Right atrium auricular region (tissue), 2 donors: ENCODE results near the gene SPACA9. TPM values are rescaled to one million over a fixed set of nuclear protein-coding genes. Genes with fewer than 3 reads are reported as not detected.

ENCODE experiments used
- DNase-seq: peaks from one replicate; pipeline ENCODE4 v3.0.0-alpha.2; 2019; ENCODE audit warnings: low spot score
- H3K27ac ChIP-seq, 2 donors: fragments of 200-600 bp; sonication (generic); 1 replicate in 1 of 2; 2 replicates in 1 of 2; pipeline ENCODE4 v1.5.1; 2016 to 2019
- H3K27me3 ChIP-seq, 2 donors: fragments of 200-600 bp; sonication (generic); one replicate each; pipeline versions ENCODE4 v1.5.1 to v1.6.0; 2017 to 2019
- H3K36me3 ChIP-seq: fragments of 200-600 bp; sonication (generic); one replicate; pipeline ENCODE4 v1.5.1; 2016
- H3K4me1 ChIP-seq, 2 donors: fragments of 200-600 bp; sonication (generic); one replicate each; pipeline versions ENCODE4 v1.5.1 to v1.6.0; 2017 to 2019
- H3K4me3 ChIP-seq, 2 donors: fragments of 200-600 bp; sonication (generic); 1 replicate in 1 of 2; 2 replicates in 1 of 2; pipeline ENCODE4 v1.5.1; 2017 to 2019; ENCODE audit warnings: mild to moderate bottlenecking in 1 of 2, moderate library complexity in 1 of 2
- H3K9me3 ChIP-seq, 2 donors: fragments of 200-600 bp; sonication (generic); one replicate each; pipeline ENCODE4 v1.5.1; 2019
- CTCF ChIP-seq, 2 donors: fragments of 200-600 bp; sonication (generic); IDR thresholded peaks; one replicate each; pipeline ENCODE4 v1.5.1; 2019; ENCODE audit warnings: antibody characterized with exemption in 2 of 2
- total RNA-seq, 2 donors: library from RNA; depleted of rRNA; stranded (reverse); fragments of >200 nt; gene quantifications; one replicate each; pipeline ENCODE4 v1.1.0, GENCODE V29; 2016

The SPACA9 gene
- 10 to 100 TPM in 1 of 2 donors, 1 to 10 TPM in 1; 8.1 to 17.1 TPM for total RNA-seq

GRCh38 chr9:132878695-132879456, at the start of gene SPACA9:
Gene SPACA9 (plus strand): TSS chr9:132878898. CDS start chr9:132883948, 5,050 bp downstream.
- peak within 1 kb of the TSS; percentile 85 to 89 for H3K27ac ChIP-seq
- no peaks in the 10 kb centered on the region for H3K27me3 ChIP-seq
- no peaks in the 10 kb centered on the region for H3K36me3 ChIP-seq
- peak within 1 kb of the TSS; percentile 93 to 94 for H3K4me3 ChIP-seq
- no peak for TF ChIP-seq CTCF (IDR thresholded peaks at IDR 0.05)
- no peaks in the 10 kb centered on the region for H3K9me3 ChIP-seq
- H3K4me1 ChIP-seq = peaks cover 0 to 18% of the 10 kb centered on the region in 2 donors
- peak; percentile 73 for DNase-seq

GRCh38 chr9:132832171-132832881, 46.4 kb upstream of the SPACA9 start:
- Histone ChIP-seq H3K4me3 (no peak overlapping the region), H3K27ac (no peak overlapping the region), H3K36me3 (no peaks in the 10 kb centered on the region), H3K4me1 (no peaks in the 10 kb centered on the region), H3K9me3 (no peaks in the 10 kb centered on the region), H3K27me3 (no peaks in the 10 kb centered on the region)
- no peak for TF ChIP-seq CTCF (IDR thresholded peaks at IDR 0.05)
- DNase-seq = no peak

GRCh38 chr9:132833550-132834121, 45.1 kb upstream of the SPACA9 start:
- H3K4me3 ChIP-seq = no peak overlapping the region
- no peak overlapping the region for H3K27ac ChIP-seq
- H3K4me1 ChIP-seq = no peaks in the 10 kb centered on the region
- DNase-seq = no peak
- TF ChIP-seq CTCF (IDR thresholded peaks at IDR 0.05) = no peak
- no peaks in the 10 kb centered on the region for H3K9me3 ChIP-seq
- no peaks in the 10 kb centered on the region for H3K27me3 ChIP-seq
- H3K36me3 ChIP-seq = no peaks in the 10 kb centered on the region

- H3K27me3 ChIP-seq = no peaks in the 10 kb centered on the region
- no peaks in the 10 kb centered on the region for H3K36me3 ChIP-seq
Observed at GRCh38 chr9:132834343-132834742, 44.4 kb upstream of the SPACA9 start.

More at GRCh38 chr9:132834343-132834742, 44.4 kb upstream of the SPACA9 start:
- no peak overlapping the region for H3K27ac ChIP-seq
- DNase-seq = no peak
- no peak for TF ChIP-seq CTCF (IDR thresholded peaks at IDR 0.05)
- no peaks in the 10 kb centered on the region for H3K4me1 ChIP-seq
- no peaks in the 10 kb centered on the region for H3K9me3 ChIP-seq
- H3K4me3 ChIP-seq = no peak overlapping the region
